GM19238 (cell line): ENCODE measurements around the gene NKAIN1.
"Not testable (repeated sequence)": the region's sequence is repeated elsewhere in the genome, so short reads cannot be mapped to it uniquely, and the experiment has no call there.

Source experiments
- DNase-seq: peaks from one replicate; pipeline ENCODE4 v3.0.0; 2011; ENCODE audit warnings: low spot score; ENCODE audit not compliant: insufficient read length

The NKAIN1 gene

DNA sequence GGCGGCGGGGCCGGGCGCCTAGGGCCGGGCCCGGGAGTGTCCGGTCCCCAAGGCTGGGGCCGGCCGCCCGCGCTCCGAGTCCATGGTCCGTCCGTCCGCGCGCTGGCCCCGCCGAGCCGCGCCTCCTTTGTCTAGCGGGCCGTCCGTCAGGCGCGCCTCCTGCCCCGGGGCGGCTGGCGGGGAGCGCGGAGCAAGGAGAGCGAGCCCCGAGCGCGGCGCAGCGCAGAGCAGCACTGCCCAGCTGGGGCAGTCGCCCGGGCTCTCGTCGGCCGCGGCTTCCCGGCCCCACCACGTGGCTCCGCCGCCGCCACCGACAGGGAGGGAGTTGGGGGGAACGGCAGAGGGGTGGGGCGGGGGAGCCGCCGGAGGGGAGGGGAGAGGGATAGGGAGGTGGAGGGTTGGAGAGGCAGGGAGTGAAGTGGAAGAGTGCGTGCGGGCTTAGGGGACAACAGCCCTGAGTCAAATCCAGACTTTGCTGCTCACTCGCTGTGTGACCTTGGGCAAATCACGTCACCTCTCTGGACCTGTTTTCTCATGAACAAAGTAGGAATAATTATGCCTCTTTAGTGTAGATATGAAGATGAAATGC is at the start of gene NKAIN1:
TSS of gene NKAIN1 (minus strand) at position 235 of the 589 bp plus-strand sequence. CDS start 340 bp downstream, outside the sequence.
- no peak for DNase-seq

DNA sequence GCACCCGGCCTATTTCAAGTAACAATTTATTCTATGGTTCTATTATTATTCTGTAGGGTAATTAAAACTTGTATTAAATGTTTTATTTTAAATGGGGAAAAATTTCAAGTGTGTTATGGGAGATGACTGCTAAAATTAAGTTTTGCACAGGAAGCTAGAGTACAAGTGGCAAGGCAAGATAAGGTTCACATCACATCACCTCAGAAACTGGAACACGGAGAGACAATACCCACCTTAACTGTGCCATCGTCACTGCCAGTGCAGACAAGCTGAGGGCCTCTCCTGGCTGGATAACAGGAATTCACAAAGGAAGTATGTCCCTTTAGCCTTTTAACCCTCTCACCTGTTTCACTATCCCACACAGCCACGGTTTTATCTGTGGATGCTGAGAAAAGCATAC is 49.3 kb upstream of the NKAIN1 start:
- no peak for DNase-seq

GRCh38 chr1:31287791-31288190 is 48.1 kb upstream of the NKAIN1 start:
- DNase-seq, result not testable (repeated sequence)

DNA sequence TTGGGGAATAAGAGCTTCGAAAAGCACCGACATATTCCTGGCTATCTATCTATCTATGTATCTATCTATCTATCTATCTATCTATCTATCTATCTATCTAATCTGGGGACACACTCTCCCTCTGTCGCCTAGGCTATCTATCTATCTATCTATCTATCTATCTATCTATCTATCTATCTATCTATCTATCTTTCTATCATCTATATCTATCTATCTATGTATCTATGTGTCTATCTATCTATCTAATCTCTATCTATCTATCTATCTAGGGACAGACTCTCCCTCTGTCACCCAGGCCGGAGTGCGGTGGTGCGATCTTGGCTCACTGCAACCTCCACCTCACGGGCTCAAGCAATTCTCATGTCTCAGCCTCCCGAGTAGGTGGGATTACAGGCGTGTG is 42.7 kb upstream of the NKAIN1 start:
- DNase-seq, result not testable (repeated sequence)

GRCh38 chr1:31273619-31274018 is 33.9 kb upstream of the NKAIN1 start:
- DNase-seq, result no peak

GRCh38 chr1:31272369-31272768 is 32.7 kb upstream of the NKAIN1 start:
- DNase-seq, result no peak

- DNase-seq, result no peak
These were observed 26.9 kb upstream of the NKAIN1 start for GRCh38 chr1:31266547-31266946.

- DNase-seq, result no peak
These were observed 25.2 kb upstream of the NKAIN1 start for GRCh38 chr1:31264790-31265386.

DNA sequence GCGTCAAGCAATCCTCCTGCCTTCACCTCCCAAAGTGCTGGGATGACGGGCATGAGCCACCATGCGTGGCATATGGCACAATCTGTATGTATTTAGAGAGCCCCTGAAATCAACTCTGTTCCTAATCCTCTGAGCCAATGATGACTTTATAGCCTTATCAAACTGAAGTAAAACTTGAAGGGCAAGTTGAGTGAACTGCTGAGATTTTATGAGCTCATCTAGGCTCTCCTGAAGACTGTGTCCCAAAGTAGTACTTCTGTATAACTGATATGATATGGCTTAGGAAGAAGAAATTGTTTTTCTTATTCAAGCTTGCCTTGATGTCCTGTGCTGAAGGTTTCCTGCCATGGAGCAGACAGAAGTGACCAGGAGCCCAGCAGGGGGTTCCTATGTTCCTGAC is 23.7 kb upstream of the NKAIN1 start:
- no peak for DNase-seq

DNA sequence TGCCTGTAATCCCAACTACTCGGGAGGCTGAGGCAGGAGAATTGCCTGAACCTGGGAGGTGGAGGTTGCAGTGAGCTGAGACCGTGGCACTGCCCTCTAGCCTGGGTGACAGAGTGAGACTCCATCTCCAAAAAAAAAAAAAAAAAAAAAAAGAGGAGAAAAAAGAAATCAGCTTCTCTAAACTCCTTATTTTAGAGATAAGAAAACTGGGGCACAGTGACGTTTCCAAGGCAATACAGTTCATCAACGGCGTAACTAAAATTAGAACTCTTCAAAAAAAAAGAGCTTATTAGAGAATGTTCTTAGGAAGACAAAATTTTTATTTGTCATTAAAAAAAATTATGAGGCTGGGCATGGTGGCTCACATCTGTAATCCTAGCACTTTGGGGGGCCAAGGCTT is 22.7 kb upstream of the NKAIN1 start:
- DNase-seq, result not testable (repeated sequence)

DNA sequence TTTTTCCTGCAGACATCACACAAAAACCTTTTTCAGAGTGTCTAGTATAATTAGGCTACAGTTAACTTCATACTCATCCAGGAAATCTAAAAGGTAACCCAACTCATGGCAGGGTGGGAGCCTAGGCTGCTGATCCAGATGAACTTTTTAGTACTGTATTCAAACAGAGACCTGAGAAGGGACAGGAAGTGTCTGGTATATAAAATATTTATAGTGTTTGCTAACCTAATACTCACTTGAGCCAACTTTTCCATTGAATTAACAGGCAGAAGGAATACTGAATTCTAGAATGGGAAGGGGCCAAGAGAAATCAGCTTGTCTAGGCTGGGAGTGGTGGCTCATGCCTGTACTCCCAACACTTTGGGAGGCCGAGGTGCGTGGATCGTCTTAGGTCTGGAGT is 22.2 kb upstream of the NKAIN1 start:
- DNase-seq, result no peak

GRCh38 chr1:31259746-31260145 is 20.1 kb upstream of the NKAIN1 start:
- no peak for DNase-seq

- DNase-seq, result no peak
These were observed 18.9 kb upstream of the NKAIN1 start for GRCh38 chr1:31258581-31258980.

DNA sequence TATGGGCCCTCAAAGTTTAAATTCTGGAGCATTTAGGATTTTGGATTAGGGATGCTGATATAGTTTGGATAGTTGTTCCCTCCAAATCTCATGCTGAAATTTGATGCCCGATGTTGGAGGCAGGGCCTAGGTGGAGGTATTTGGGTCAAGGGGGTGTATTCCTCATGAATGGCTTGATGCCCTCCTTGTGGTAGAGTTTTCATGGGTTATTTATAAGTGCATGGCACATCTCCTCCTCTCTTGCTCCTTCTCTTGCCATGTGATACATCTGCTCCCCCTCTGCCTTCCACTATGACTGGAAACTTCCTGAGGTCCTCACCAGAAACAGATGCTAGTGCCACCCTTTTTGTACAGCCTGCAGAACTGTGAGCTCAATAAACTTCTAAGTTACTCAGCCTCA is 17.5 kb upstream of the NKAIN1 start:
- no peak for DNase-seq

DNA sequence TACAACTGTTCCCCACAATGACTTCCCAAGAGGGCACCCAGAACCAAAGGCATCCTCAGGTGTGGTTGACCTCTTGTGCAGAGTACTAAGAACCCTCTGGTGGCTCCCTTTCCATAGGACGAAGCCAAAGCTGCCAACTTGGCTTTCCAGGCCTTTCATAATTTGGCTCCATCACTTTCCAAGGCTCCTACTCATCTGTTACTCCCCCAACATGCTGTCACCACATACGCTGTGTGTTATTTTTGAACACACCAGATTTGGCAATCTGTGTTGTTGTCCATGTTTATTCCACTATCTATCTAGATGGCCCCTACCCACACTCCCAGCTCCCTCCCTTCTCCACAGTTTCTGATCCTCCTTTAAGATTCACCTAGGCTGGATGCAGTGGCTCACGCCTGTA is 10.2 kb upstream of the NKAIN1 start:
- no peak for DNase-seq

DNA sequence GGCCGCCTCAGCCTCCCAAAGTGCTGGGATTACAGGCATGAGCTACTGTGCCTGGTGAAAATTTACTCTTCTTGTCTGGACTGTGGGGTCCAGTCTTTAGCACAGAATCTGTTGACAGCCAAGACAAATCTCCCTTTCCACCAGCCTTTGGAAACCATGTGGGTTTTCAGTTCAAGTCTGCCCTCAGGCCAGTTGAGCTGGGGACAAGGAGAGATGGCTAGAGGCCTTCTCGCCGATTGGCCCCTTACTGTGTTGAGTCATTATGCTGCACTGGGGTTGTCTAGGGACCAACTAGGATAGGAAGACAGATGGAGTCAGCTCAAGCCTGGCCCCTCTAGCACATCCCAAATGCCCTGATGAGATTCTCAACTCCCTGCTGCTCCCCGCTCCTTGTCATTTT is 8.6 kb upstream of the NKAIN1 start:
- DNase-seq, result no peak

GRCh38 chr1:31244326-31244725 is 4.6 kb upstream of the NKAIN1 start:
- DNase-seq, result no peak

DNA sequence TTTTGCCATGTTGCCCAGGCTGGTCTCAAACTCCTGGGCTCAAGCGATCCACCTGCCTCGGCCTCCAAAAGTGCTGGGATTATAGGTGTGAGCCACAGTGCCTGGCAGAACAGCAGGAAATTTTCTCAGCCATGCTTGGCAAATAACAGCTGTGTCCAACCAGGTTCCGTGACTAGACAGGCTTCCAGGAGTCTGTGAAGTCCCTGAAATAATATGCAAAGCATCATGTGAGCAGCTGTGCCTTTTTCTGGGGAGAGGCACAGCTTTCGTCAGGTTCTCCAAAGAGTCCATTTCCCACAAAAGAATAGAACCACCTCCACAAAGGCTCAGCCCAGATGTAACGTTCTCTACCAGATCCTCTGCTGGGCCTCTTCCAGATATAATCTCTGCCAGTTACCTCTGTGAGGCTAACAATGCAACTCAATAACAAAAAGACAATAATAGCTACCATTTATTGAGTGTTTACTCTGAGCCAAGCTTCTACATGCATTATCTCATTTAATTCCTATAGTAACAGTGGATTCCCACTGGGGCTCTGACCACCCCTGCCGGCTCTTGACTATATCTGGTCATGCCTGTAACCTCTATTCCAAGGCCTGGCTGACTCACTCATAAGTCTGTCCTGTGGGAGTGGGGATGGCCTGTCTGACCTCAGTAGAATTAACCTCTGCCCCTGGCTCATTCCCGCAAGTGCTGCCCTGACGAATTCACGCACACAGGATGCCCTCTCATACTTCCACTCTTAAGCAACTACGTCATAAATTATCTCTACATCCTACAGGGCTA is 4.0 kb upstream of the NKAIN1 start:
- no peak for DNase-seq

GRCh38 chr1:31241321-31241720 is 1.6 kb upstream of the NKAIN1 start:
- DNase-seq, result no peak

DNA sequence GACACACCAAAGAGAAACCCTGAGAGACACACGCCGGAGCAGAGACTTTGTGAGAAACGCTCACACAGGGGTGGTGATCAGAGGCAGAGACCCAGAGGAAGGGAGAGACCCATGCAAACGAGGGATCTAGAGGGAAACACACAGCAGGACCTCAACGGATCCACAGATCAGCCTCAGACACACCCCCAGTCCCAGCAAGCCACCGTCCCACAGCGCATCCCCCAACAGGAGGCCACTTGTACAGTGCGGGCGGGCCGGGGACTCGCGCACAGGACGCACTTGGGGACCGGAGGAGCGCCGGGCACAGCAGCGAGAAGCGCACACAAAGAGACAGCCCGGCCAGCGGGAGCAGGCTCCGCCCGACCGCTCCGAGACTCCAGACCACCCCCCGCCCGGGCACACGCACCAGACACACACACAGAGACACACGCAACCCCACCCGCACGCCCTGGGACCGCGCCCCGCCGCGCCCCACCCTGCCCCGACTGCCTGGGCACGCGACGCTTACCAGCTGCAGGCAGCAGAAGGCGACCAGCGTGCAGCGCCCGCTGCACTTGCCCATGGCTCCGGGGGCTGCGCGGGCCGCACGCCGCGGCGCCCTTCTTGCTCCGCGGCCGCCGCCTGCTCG is 587 bp downstream of the NKAIN1 start:
- no peak for DNase-seq

DNA sequence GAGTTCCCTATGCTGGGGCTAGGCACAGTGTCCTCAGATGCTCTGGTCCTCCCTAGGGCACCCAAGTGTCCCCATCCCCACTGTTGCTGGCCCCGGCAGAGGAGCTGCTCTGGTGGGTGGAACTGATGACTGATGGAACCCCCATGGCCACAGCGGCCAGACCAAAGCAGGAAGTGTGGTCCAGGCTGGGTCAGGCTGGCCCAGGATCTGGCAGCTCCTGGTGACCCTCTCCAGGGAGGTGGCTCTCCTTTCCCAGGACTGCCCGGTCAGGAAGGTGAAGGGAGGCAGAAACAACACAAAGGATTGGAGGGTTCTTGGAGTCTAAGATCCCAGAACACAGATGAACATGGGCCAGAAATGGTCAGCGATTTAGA is 1.1 kb downstream of the NKAIN1 start:
- DNase-seq, result no peak

GRCh38 chr1:31234870-31235269 is 4.8 kb downstream of the NKAIN1 start:
- no peak for DNase-seq
